Activated naive CD4-positive, alpha-beta T cell (primary cell): Measurements from ENCODE around the gene YPEL1.

Source experiments
- DNase-seq, 4 experiments: peaks; one replicate each; lab custom pipeline; 2025; lab: John Stamatoyannopoulos, UW

Gene YPEL1, protein sequence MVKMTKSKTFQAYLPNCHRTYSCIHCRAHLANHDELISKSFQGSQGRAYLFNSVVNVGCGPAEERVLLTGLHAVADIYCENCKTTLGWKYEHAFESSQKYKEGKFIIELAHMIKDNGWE

DNA sequence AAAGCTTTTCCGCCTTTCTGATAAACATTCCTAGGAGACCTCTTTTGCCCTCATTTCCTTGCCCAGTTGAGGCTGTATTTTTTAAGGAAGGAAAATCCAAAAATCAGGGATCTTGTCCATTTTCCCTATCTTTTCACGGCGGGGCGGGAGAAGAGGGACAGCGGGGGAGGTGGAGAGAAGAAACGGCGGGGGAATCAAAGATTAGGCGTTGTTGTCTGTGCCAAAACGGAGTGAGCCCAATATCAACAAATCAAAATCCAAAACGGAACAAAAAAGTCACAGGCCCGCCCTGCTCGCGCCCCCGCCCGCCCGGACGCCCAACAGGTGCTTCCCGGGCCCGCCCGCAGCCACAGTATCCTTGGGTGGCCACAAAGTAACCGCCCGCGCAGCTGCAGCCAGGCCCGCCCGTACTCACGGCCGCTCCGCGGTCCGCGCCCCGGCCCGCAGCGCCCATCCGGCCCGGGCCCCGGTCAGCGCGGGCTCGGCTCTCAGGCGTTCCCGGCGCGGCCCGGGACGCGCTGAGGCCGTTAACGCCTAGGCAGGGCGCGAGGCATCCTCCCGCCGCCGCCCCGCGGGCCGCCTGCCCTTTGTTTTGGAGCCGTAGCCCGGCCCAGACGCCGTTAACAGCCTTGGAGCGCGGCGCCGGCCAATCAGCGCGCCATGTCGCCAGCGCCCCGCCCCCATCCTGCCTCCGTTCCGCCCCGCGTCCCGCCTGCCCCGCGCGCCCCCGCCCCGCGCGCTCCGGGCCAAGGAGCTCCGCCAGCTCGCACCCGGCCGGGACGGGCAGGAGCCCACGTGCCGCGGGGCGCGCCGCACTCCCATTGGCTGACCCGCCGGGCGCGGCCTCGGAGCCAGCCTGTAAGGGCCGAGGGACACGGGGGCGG, at the start of gene YPEL1:
TSS of gene YPEL1 (minus strand) at position 595 of the 884 bp plus-strand sequence. CDS start 25,050 bp downstream, outside the sequence.
- peak; percentile 63 to 96 (median 86) for DNase-seq

GRCh38 chr22:21780259-21780658, 44.7 kb upstream of the YPEL1 start:
- DNase-seq, result no peak

DNA sequence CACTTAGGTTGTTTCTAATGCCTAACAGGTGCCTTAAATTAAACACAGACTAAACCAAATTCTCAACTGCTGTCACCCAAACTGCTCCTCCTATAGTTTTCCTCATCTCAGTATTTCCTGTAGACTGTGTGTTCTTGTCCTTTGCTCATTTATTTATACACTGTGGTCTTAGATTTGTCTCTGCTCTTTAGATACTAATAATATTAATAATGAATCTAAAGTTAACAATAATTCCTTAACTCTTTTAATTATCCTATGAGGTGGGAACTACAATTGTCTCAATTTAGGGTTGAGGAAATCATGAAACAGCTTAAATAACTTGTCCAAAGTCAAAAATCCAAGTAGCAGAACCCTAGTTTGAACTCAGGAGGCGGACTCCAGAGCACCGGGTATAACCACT, 43.9 kb upstream of the YPEL1 start:
- no peak for DNase-seq

- no peak for DNase-seq
Observed at GRCh38 chr22:21778705-21779363, 43.2 kb upstream of the YPEL1 start.

DNA sequence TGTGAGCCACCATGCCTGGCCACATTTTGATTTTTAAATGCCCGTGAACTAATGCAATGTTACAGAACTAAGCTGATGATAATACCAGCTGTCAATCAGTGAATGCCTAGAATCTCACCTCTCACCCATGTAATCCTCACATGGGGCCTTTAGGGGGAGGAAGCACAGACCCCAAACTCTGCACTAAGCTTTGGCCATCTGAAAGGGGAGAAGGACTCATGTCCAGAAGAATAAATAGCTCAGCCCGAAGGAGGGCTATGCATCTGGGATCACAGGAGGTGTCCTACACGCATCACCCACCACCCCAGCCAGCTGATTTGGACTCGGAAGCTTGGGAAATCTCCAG, 36.0 kb upstream of the YPEL1 start:
- DNase-seq, result no peak

- DNase-seq, result no peak
Observed at GRCh38 chr22:21768435-21768834, 32.8 kb upstream of the YPEL1 start.

DNA sequence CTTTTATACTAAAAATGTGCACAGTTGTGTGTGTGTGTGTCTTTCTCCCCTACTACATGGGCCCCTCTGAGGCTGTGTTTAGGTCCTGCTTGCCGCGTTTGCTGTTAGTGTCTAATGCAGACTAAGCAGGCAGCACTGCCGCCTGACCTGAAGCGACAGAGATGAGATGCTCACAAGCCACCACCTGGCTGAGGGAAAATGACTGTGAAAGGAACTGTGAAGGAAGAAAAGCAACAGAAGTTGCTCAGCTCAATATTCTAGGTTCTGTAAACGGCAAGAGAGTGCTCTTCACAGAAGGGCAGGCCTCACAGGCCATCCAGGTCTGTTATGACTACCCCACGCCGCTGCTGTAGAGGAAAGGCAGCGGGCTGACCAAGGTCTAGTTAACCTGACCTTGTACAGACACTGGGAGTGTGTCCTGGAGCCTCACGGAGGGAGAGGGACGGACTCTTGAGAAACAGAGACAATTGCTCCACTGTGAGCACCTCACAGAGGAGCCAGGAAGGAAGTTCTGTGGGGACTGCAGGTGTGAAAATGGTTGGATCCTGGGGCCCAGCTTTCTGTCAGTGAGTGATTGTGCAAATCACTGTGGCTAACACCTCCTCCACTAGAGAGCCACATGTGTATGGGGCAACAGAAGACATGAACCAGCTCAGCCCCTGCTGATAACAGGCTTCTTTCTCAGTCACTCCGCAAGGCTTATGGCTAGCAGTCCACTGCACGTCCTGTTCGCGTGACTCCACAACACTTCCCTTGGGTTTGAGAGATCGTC, 31.3 kb upstream of the YPEL1 start:
- peak in 1 of 4 experiments; percentile 5 for DNase-seq

DNA sequence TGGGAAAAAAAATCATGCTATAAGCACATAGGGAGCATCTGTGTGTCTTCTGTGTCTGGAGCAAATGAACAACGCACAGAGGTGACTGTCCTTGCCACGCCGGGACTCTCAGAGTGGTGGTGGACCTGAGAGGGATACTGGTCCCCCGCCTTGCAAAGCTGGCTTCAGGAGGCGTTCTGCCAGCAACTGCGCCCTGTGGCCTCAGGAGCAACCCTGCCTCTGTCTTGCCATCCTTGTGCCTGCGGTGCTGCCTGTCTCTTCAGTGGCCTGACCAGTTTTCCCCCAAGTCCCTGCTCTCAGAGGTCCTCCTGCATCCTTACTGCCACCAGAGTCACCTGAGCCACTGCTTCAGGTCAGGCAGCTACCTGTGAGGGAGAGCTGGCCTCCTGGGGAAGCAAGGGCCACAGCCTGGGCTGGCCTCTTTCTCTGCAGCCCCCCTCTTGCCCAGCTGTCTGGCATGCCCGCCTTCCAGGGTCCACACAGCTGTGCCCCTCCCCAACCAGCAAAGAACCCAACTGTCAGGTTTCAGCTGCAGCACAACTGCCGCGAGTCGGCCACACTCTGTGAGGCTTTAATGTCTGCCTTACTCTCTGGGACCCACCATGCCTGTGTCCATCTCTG, 30.4 kb upstream of the YPEL1 start:
- DNase-seq, result no peak

DNA sequence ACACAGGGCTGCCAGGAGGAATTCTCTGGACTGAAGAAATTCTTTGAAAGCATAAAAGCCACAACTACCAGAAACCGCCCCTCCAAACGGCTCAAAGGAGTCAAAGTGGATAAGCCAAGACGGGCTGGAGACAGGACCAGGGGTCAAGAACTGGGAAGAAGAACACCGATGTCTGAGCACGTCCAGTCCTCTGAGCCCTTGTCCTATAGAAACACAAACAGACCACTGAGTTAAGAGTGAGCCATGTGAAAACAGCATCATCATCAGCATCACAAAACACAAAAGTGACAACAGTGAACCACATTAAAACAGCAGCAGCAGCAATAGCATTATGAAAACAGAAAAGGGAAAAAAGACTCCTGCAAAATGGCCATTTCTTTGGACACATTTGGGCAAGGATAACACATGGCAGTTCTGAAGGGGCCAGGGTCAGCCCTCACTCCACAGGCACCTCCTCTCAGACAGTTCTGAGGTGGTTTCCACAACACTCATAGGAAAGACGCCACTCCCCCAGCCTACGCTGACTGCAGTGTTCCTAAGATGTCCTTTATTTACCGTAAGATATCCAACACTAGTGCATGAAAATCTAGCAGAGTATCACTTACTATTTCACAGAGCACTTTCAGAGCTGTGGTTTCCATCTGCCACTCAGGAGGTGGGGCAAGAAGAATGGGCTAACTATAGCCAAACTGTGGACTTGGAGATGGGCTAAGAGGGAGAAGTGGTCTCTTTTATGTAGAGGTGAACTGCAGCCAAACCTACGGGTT, 28.6 kb upstream of the YPEL1 start:
- no peak for DNase-seq

DNA sequence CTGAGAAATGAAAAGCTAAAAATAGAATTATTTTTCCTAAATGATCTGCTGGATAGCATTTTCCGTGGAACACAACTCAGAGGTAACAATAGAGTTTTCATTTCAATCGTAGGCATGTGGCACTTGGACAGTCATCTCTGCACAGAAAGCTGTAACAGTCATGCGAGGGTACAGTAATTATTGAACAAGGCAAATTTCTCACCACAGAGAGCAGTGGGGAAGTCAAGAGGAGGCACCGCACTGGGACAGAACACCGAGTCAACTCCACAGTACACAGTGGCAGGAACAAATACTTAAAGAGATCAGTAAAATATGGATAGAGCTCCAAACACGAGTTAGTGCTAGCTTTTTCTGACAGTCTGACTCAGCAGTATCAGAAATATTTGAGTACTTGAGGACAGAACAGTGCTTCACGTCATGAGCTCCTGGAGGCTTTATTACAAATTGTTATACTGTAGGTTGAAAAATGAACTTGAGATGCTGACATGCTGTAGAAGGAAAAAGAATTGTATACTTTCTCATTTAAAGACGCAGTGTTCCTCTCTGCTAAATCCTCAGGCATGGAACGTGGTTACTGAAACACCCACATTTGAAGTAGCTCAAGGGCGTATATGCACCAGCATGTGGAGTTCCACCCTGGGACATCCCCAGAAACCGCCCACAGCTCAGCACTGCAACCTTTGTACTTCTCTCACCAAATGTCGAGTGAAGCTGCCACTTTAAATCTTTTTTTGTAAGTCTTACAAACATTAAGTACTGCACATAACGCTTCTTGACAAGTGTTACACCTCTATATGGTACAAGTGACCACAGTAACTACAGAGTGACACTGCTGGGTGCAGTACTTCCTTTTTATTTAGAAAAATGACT, 27.4 kb upstream of the YPEL1 start:
- DNase-seq, result no peak

DNA sequence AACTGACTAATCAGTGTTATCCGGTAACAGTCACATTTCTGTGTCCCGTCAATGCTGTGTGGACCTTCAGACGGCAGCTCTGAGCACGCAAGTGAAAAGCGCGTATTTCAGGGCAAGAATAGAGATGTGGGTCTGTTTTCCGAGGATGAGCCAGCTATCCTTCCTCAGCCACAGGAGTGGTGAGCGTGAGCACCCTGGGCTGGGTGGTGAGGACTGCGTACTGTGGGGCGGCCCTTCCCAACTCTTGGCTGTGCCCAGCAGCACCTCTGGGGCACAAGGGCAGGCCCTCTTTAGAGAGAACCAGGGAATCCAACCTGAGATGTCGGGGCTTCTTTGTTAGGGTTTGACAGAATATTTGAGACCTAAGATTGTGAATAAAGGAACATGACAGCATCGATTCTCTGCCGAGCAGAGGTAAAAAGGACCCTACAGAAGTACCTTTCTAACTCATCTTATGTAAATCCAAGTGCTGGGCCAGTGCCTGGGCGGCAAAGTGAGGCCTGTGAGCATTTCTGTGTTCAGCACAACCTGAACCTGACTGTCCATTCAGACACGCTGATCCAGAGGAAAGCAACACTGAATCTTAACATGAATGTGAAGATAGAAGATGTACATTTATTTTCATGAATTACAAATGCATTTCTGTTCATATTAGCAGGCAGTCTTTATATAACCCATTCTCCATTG, 26.5 kb upstream of the YPEL1 start:
- DNase-seq, result no peak

GRCh38 chr22:21761086-21761485, 25.5 kb upstream of the YPEL1 start:
- no peak for DNase-seq

- no peak for DNase-seq
Observed at GRCh38 chr22:21760640-21761039, 25.0 kb upstream of the YPEL1 start.

- DNase-seq, result no peak
Observed at GRCh38 chr22:21759646-21760376, 24.2 kb upstream of the YPEL1 start.

GRCh38 chr22:21759093-21759492, 23.5 kb upstream of the YPEL1 start:
- DNase-seq, result no peak

GRCh38 chr22:21758091-21758864, 22.7 kb upstream of the YPEL1 start:
- no peak for DNase-seq

DNA sequence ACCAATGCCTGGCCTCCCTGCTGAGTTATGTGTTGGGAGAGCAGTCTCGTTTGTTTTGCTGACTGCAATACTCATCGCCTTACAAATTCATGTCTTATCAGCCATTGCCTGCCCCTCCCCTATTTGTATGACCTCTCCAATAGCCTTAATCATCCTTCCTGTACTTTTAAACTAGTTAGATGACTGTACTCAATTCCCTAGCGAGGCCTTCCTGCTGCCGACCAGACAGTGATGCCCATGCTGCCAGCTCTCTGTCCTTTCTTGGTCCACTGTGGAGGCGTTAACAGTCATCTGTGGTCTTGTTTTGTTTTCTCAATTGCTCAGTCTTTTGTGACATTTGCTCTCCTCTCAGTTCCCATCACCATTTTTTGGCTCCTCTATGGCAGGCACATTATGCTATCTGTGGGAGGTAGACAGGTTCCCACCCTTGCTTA, 20.3 kb upstream of the YPEL1 start:
- no peak for DNase-seq

DNA sequence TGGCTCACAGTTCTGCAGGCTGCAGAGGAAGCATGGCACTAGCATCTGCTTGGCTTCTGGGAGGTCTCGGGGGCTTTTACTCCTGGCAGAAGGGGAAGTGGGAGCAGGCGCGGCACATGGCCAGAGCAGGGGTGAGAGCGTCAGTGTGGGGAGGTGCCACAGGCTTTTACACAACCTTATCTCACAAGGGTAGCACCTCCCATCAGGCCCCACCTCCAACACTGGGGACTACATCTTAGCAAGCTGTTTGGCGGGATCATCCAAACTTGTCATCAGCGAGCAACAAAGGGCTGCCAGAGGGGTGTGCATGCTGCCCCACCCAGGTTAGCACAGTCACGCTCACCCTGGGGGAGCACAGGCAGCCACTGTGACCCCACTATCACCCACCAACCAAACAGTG, 18.9 kb upstream of the YPEL1 start:
- no peak for DNase-seq
